ENCODE results near the gene GPATCH8. TPM values are rescaled to one million over a fixed set of nuclear protein-coding genes. Genes with fewer than 3 reads are reported as not detected.

The GPATCH8 gene
- total and polyA plus RNA-seq, 9 of the 15 experiments (the other 6 are each of a cell fraction or from before 2014, with no cell fraction given): 10.6 to 29.6 (median 13.2) TPM

DNA sequence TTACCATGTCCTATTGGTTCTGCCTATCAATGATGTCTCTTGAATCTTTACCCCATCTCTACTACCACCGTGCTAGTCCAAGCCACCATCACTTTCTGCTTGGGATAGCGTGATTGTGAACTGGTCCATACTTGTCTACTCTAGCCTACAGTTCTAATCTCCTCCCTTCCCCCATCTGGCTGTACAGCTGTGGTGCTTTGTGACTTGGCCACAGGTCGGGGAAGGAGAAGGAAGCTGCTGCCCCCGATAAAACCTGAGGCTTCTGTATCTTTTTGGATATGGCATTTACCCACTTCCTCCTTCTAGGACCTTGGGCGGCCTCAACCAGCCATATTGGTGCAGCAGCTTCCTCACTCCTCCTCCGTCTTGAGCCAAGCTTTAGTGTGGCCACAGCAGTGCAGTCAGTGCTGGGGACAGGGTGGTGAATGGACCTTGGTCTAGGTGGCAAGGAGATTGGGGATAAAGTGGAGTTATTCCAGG lies 113.4 kb downstream of the GPATCH8 start (continued):
- TF ChIP-seq KHSRP (IDR thresholded peaks at IDR 0.05) (no peak), OTX1 (CRISPR knock-in tag; IDR thresholded peaks at IDR 0.05) (no peak), TBP (optimal IDR thresholded peaks at IDR 0.05; ENCODE audit: low read depth, low read length) (peak; percentile 34), EP300 (IDR thresholded peaks at IDR 0.05; ENCODE audit: low read length) (peak; percentile 84), TAF1 (IDR thresholded peaks at IDR 0.05; ENCODE audit: control insufficient read depth, extremely low read depth, insufficient read depth, low read length, severe bottlenecking) (peak; percentile 37), ZNF24 (IDR thresholded peaks at IDR 0.05) (no peak), NCOA1 (IDR thresholded peaks at IDR 0.05; ENCODE audit: low read depth) (peak; percentile 84; the same call in 1 of the 2 replicates), SAFB2 (IDR thresholded peaks at IDR 0.05; ENCODE audit: borderline replicate concordance, low read depth, low read length, severe bottlenecking) (no peak), SREBF1 (IDR thresholded peaks at IDR 0.05; ENCODE audit: borderline replicate concordance, low read depth, low read length) (no peak), SRF (CRISPR knock-in tag; IDR thresholded peaks at IDR 0.05) (0 out of 4 replicates have a peak, but pooled peaks of 1 of the 2 experiments have one; percentile 24), ZNF436 (CRISPR knock-in tag; IDR thresholded peaks at IDR 0.05) (no peak), ZNF146 (CRISPR knock-in tag; IDR thresholded peaks at IDR 0.05; ENCODE audit: unreplicated experiment) (no peak), ZNF263 (CRISPR knock-in tag; IDR thresholded peaks at IDR 0.05; ENCODE audit: borderline replicate concordance) (peak; percentile 0; the same call in 1 of the 2 replicates), FOXA1 (IDR thresholded peaks at IDR 0.05; ENCODE audit: borderline replicate concordance) (no peak)
- TF ChIP-seq, protein P1, sequence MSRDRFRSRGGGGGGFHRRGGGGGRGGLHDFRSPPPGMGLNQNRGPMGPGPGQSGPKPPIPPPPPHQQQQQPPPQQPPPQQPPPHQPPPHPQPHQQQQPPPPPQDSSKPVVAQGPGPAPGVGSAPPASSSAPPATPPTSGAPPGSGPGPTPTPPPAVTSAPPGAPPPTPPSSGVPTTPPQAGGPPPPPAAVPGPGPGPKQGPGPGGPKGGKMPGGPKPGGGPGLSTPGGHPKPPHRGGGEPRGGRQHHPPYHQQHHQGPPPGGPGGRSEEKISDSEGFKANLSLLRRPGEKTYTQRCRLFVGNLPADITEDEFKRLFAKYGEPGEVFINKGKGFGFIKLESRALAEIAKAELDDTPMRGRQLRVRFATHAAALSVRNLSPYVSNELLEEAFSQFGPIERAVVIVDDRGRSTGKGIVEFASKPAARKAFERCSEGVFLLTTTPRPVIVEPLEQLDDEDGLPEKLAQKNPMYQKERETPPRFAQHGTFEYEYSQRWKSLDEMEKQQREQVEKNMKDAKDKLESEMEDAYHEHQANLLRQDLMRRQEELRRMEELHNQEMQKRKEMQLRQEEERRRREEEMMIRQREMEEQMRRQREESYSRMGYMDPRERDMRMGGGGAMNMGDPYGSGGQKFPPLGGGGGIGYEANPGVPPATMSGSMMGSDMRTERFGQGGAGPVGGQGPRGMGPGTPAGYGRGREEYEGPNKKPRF (IDR thresholded peaks at IDR 0.05; ENCODE audit: low read depth, low read length): no peak
- TF ChIP-seq, protein P2, sequence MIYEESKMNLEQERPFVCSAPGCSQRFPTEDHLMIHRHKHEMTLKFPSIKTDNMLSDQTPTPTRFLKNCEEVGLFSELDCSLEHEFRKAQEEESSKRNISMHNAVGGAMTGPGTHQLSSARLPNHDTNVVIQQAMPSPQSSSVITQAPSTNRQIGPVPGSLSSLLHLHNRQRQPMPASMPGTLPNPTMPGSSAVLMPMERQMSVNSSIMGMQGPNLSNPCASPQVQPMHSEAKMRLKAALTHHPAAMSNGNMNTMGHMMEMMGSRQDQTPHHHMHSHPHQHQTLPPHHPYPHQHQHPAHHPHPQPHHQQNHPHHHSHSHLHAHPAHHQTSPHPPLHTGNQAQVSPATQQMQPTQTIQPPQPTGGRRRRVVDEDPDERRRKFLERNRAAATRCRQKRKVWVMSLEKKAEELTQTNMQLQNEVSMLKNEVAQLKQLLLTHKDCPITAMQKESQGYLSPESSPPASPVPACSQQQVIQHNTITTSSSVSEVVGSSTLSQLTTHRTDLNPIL (CRISPR knock-in tag; IDR thresholded peaks at IDR 0.05): no peak
- TF ChIP-seq, protein P3, sequence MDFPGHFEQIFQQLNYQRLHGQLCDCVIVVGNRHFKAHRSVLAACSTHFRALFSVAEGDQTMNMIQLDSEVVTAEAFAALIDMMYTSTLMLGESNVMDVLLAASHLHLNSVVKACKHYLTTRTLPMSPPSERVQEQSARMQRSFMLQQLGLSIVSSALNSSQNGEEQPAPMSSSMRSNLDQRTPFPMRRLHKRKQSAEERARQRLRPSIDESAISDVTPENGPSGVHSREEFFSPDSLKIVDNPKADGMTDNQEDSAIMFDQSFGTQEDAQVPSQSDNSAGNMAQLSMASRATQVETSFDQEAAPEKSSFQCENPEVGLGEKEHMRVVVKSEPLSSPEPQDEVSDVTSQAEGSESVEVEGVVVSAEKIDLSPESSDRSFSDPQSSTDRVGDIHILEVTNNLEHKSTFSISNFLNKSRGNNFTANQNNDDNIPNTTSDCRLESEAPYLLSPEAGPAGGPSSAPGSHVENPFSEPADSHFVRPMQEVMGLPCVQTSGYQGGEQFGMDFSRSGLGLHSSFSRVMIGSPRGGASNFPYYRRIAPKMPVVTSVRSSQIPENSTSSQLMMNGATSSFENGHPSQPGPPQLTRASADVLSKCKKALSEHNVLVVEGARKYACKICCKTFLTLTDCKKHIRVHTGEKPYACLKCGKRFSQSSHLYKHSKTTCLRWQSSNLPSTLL (IDR thresholded peaks at IDR 0.05): no peak
- TF ChIP-seq, protein P4, sequence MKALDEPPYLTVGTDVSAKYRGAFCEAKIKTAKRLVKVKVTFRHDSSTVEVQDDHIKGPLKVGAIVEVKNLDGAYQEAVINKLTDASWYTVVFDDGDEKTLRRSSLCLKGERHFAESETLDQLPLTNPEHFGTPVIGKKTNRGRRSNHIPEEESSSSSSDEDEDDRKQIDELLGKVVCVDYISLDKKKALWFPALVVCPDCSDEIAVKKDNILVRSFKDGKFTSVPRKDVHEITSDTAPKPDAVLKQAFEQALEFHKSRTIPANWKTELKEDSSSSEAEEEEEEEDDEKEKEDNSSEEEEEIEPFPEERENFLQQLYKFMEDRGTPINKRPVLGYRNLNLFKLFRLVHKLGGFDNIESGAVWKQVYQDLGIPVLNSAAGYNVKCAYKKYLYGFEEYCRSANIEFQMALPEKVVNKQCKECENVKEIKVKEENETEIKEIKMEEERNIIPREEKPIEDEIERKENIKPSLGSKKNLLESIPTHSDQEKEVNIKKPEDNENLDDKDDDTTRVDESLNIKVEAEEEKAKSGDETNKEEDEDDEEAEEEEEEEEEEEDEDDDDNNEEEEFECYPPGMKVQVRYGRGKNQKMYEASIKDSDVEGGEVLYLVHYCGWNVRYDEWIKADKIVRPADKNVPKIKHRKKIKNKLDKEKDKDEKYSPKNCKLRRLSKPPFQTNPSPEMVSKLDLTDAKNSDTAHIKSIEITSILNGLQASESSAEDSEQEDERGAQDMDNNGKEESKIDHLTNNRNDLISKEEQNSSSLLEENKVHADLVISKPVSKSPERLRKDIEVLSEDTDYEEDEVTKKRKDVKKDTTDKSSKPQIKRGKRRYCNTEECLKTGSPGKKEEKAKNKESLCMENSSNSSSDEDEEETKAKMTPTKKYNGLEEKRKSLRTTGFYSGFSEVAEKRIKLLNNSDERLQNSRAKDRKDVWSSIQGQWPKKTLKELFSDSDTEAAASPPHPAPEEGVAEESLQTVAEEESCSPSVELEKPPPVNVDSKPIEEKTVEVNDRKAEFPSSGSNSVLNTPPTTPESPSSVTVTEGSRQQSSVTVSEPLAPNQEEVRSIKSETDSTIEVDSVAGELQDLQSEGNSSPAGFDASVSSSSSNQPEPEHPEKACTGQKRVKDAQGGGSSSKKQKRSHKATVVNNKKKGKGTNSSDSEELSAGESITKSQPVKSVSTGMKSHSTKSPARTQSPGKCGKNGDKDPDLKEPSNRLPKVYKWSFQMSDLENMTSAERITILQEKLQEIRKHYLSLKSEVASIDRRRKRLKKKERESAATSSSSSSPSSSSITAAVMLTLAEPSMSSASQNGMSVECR (CRISPR knock-in tag; IDR thresholded peaks at IDR 0.05): no peak

Measured in K562 (cell line).